Upper lobe of left lung (tissue), 4 donors: ENCODE measurements around the gene RAB20.

Source experiments
- POLR2A ChIP-seq, 4 donors: fragments of 450-650 bp; IDR thresholded peaks; one replicate each; pipeline ENCODE4 v1.5.1; 2016 to 2017; ENCODE audit warnings: antibody characterized with exemption in 4 of 4, mild to moderate bottlenecking in 2 of 4
- TF ChIP-seq, protein P1 (sequence below), 6 experiments: fragments of 450-650 bp in 4 of 6; fragments of 200-600 bp in 2 of 6; sonication (generic) in 2 of 6; IDR thresholded peaks; one replicate each; pipeline ENCODE4 v1.5.1; 2016 to 2019; ENCODE audit warnings: antibody characterized with exemption in 6 of 6

GRCh38 chr13:110557082-110557481, 4.4 kb downstream of the RAB20 start:
- TF ChIP-seq POLR2A (IDR thresholded peaks at IDR 0.05) = no peak
- TF ChIP-seq, protein P1, sequence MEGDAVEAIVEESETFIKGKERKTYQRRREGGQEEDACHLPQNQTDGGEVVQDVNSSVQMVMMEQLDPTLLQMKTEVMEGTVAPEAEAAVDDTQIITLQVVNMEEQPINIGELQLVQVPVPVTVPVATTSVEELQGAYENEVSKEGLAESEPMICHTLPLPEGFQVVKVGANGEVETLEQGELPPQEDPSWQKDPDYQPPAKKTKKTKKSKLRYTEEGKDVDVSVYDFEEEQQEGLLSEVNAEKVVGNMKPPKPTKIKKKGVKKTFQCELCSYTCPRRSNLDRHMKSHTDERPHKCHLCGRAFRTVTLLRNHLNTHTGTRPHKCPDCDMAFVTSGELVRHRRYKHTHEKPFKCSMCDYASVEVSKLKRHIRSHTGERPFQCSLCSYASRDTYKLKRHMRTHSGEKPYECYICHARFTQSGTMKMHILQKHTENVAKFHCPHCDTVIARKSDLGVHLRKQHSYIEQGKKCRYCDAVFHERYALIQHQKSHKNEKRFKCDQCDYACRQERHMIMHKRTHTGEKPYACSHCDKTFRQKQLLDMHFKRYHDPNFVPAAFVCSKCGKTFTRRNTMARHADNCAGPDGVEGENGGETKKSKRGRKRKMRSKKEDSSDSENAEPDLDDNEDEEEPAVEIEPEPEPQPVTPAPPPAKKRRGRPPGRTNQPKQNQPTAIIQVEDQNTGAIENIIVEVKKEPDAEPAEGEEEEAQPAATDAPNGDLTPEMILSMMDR (IDR thresholded peaks at IDR 0.05) = no peak
